Measurements from ENCODE around the gene FAM107B.

FAM107B gene

GRCh38 chr10:14751014-14751896 is 23.4 kb downstream of the FAM107B start:
- Histone ChIP-seq H3K79me2 (no peaks in the 10 kb centered on the region), H3K27ac (peak overlapping the region; percentile 59), H3K4me2 (ENCODE audit: low read length) (no peak overlapping the region), H3K9me3 (ENCODE audit: control insufficient read depth, low read length) (no peaks in the 10 kb centered on the region), H3K36me3 (ENCODE audit: control insufficient read depth, insufficient read depth, low read length) (no peaks in the 10 kb centered on the region), H2AFZ (no peak overlapping the region), H3K27me3 (ENCODE audit: control insufficient read depth, insufficient read depth, low read length) (no peaks in the 10 kb centered on the region), H3K9ac (no peak overlapping the region), H3K4me1 (no peaks in the 10 kb centered on the region), H3K4me3 (ENCODE audit: low read depth, low read length) (no peak overlapping the region)
- TF ChIP-seq CTCF (IDR thresholded peaks at IDR 0.05), result no peak

GRCh38 chr10:14749070-14749809 is 25.5 kb downstream of the FAM107B start:
- no peak for TF ChIP-seq CTCF (IDR thresholded peaks at IDR 0.05)
- no peaks in the 10 kb centered on the region for H3K27me3 ChIP-seq (ENCODE audit: control insufficient read depth, insufficient read depth, low read length)
- H3K36me3 ChIP-seq (ENCODE audit: control insufficient read depth, insufficient read depth, low read length), result no peaks in the 10 kb centered on the region
- peak overlapping the region; percentile 33 for H2AFZ ChIP-seq
- peak overlapping the region; percentile 10 for H3K27ac ChIP-seq
- no peaks in the 10 kb centered on the region for H3K4me1 ChIP-seq
- H3K9me3 ChIP-seq (ENCODE audit: control insufficient read depth, low read length), result no peaks in the 10 kb centered on the region
- no peak overlapping the region for H3K9ac ChIP-seq
- no peak overlapping the region for H3K4me3 ChIP-seq (ENCODE audit: low read depth, low read length)
- H3K79me2 ChIP-seq, result no peaks in the 10 kb centered on the region
- H3K4me2 ChIP-seq (ENCODE audit: low read length), result no peak overlapping the region

GRCh38 chr10:14748441-14748840 is 26.3 kb downstream of the FAM107B start:
- Histone ChIP-seq H3K27me3 (ENCODE audit: control insufficient read depth, insufficient read depth, low read length) (no peaks in the 10 kb centered on the region), H3K4me3 (ENCODE audit: low read depth, low read length) (no peak overlapping the region), H3K4me2 (ENCODE audit: low read length) (no peak overlapping the region), H2AFZ (peak overlapping the region; percentile 33), H3K27ac (no peak overlapping the region), H3K4me1 (no peaks in the 10 kb centered on the region), H3K79me2 (no peaks in the 10 kb centered on the region), H3K9me3 (ENCODE audit: control insufficient read depth, low read length) (no peaks in the 10 kb centered on the region), H3K36me3 (ENCODE audit: control insufficient read depth, insufficient read depth, low read length) (no peaks in the 10 kb centered on the region), H3K9ac (no peak overlapping the region)
- no peak for TF ChIP-seq CTCF (IDR thresholded peaks at IDR 0.05)

- no peaks in the 10 kb centered on the region for H3K4me1 ChIP-seq
- H3K9me3 ChIP-seq (ENCODE audit: control insufficient read depth, low read length), result no peaks in the 10 kb centered on the region
- no peaks in the 10 kb centered on the region for H3K79me2 ChIP-seq
- no peak overlapping the region for H2AFZ ChIP-seq
- no peak overlapping the region for H3K4me3 ChIP-seq (ENCODE audit: low read depth, low read length)
- no peak overlapping the region for H3K27ac ChIP-seq
- no peaks in the 10 kb centered on the region for H3K36me3 ChIP-seq (ENCODE audit: control insufficient read depth, insufficient read depth, low read length)
- H3K4me2 ChIP-seq (ENCODE audit: low read length), result no peak overlapping the region
- TF ChIP-seq CTCF (IDR thresholded peaks at IDR 0.05), result no peak
- no peaks in the 10 kb centered on the region for H3K27me3 ChIP-seq (ENCODE audit: control insufficient read depth, insufficient read depth, low read length)
- H3K9ac ChIP-seq, result no peak overlapping the region
These were observed 31.9 kb downstream of the FAM107B start for GRCh38 chr10:14742815-14743214.

Data from parathyroid adenoma (tissue), 2 donors.